ENCODE measurements around the gene SUSD3.

Gene SUSD3

DNA sequence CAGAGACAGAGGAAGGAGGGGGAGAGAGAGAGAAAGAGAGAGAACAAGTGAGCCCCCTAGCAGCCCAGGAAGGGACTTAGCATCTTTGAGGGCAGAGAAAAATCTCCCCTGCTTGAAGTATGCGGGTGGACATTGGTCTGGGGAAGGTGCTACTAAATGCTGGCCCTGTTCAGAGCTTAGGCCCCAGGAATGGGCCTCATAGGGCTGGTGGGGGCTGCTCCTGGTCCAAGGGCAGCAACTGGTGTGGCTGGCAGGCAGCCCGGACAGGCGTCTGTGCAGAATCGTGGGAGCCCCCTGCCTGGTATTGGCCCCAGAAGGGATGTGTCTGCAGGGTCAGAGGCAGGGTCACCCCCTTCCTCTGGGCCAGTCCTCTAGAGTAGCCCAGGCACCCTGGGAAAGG, 47.8 kb upstream of the SUSD3 start:
- no peak overlapping the region for H3K27ac ChIP-seq (replicated peaks)
- TF ChIP-seq POLR2AphosphoS5 (IDR thresholded peaks at IDR 0.05; ENCODE audit: low read depth) = no peak
- TF ChIP-seq SPI1 (IDR thresholded peaks at IDR 0.05; ENCODE audit: borderline replicate concordance, low read depth) = no peak
- TF ChIP-seq, protein P1, sequence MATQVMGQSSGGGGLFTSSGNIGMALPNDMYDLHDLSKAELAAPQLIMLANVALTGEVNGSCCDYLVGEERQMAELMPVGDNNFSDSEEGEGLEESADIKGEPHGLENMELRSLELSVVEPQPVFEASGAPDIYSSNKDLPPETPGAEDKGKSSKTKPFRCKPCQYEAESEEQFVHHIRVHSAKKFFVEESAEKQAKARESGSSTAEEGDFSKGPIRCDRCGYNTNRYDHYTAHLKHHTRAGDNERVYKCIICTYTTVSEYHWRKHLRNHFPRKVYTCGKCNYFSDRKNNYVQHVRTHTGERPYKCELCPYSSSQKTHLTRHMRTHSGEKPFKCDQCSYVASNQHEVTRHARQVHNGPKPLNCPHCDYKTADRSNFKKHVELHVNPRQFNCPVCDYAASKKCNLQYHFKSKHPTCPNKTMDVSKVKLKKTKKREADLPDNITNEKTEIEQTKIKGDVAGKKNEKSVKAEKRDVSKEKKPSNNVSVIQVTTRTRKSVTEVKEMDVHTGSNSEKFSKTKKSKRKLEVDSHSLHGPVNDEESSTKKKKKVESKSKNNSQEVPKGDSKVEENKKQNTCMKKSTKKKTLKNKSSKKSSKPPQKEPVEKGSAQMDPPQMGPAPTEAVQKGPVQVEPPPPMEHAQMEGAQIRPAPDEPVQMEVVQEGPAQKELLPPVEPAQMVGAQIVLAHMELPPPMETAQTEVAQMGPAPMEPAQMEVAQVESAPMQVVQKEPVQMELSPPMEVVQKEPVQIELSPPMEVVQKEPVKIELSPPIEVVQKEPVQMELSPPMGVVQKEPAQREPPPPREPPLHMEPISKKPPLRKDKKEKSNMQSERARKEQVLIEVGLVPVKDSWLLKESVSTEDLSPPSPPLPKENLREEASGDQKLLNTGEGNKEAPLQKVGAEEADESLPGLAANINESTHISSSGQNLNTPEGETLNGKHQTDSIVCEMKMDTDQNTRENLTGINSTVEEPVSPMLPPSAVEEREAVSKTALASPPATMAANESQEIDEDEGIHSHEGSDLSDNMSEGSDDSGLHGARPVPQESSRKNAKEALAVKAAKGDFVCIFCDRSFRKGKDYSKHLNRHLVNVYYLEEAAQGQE (IDR thresholded peaks at IDR 0.05; ENCODE audit: insufficient replicate concordance, low read depth) = no peak
- no peak for TF ChIP-seq GABPA (IDR thresholded peaks at IDR 0.05; ENCODE audit: low read depth)
- TF ChIP-seq, protein P2, sequence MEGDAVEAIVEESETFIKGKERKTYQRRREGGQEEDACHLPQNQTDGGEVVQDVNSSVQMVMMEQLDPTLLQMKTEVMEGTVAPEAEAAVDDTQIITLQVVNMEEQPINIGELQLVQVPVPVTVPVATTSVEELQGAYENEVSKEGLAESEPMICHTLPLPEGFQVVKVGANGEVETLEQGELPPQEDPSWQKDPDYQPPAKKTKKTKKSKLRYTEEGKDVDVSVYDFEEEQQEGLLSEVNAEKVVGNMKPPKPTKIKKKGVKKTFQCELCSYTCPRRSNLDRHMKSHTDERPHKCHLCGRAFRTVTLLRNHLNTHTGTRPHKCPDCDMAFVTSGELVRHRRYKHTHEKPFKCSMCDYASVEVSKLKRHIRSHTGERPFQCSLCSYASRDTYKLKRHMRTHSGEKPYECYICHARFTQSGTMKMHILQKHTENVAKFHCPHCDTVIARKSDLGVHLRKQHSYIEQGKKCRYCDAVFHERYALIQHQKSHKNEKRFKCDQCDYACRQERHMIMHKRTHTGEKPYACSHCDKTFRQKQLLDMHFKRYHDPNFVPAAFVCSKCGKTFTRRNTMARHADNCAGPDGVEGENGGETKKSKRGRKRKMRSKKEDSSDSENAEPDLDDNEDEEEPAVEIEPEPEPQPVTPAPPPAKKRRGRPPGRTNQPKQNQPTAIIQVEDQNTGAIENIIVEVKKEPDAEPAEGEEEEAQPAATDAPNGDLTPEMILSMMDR (IDR thresholded peaks at IDR 0.05; ENCODE audit: insufficient read depth, low read length) = no peak
- no peak for DNase-seq (ENCODE audit: low read depth in 1 of 2, low spot score in 1 of 2)
- no peaks in the 10 kb centered on the region for H3K27me3 ChIP-seq (ENCODE audit: insufficient read depth, poor library complexity, severe bottlenecking)
- H3K4me3 ChIP-seq (replicated peaks; ENCODE audit: insufficient read depth, low read length) = no peak overlapping the region

DNA sequence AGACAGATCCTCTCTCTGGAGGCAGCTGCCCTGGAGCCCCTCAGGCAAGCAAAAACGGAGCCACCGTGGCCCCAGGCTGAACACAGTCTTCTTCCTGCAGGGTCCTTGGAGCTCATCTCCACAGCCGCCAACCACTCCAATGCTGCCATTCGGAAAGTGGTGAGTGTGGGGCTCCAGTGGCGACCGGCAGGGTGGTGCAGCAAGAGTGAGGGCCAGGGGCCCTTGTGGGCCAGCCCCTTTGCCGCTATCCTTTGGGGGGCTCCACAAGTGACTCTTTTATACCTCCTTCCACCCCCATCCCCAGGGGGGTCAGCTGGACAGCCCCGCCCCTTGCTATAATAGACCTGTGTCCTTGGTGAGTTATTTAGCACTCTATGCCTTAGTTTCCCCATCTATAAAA, 47.4 kb upstream of the SUSD3 start:
- no peak overlapping the region for H3K4me3 ChIP-seq (replicated peaks; ENCODE audit: insufficient read depth, low read length)
- TF ChIP-seq GABPA (IDR thresholded peaks at IDR 0.05; ENCODE audit: low read depth) = no peak
- TF ChIP-seq, protein P1 (IDR thresholded peaks at IDR 0.05; ENCODE audit: insufficient replicate concordance, low read depth) = no peak
- TF ChIP-seq, protein P2 (IDR thresholded peaks at IDR 0.05; ENCODE audit: insufficient read depth, low read length) = no peak
- TF ChIP-seq POLR2AphosphoS5 (IDR thresholded peaks at IDR 0.05; ENCODE audit: low read depth) = no peak
- no peak for TF ChIP-seq SPI1 (IDR thresholded peaks at IDR 0.05; ENCODE audit: borderline replicate concordance, low read depth)
- H3K27ac ChIP-seq (replicated peaks) = no peak overlapping the region
- no peaks in the 10 kb centered on the region for H3K27me3 ChIP-seq (ENCODE audit: insufficient read depth, poor library complexity, severe bottlenecking)
- no peak for DNase-seq (ENCODE audit: low read depth in 1 of 2, low spot score in 1 of 2)

DNA sequence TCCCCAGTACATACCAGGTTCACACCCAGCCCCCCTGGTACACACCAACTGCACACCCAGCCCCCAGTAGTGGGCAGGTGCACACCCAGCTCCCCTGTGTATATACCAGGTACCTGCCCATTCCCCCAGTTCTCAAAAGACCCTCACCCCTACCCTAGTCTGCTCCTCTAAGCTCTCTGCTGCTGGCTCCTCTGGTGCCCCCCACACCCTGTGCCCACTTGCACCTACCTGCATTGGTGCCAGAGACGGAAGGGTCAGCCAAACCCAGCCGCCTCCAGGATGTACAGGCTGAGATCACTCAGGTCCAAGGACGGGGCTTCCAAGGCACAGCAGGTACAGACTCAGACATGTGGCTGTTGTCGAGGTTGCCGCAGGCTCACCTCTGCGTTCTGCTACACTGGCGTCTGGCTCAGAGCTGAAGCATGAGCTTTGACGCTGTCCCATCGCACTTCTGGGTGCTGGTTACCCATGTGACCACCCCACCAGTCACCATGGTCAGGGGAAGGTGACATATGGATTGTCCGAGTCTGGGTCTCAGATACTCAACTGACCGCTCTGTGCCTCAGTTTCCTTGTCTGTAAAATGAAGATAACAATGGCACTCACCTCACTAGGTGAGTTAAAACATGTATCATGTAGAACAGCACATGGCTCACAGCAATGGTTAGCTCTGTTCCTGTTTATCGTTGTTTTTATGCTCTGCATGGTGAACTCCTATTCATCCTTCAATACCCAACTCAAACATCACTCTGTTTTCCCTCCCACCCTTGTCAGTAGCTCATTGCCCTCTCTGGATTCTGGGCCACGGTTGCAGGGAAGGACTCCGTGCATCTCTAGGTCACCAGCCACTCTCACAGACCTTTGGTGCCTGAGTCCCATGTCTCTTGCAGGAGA, 45.3 kb upstream of the SUSD3 start:
- no peak for TF ChIP-seq GABPA (IDR thresholded peaks at IDR 0.05; ENCODE audit: low read depth)
- TF ChIP-seq POLR2AphosphoS5 (IDR thresholded peaks at IDR 0.05; ENCODE audit: low read depth) = no peak
- TF ChIP-seq SPI1 (IDR thresholded peaks at IDR 0.05; ENCODE audit: borderline replicate concordance, low read depth) = no peak
- TF ChIP-seq, protein P1 (IDR thresholded peaks at IDR 0.05; ENCODE audit: insufficient replicate concordance, low read depth) = no peak
- TF ChIP-seq, protein P2 (IDR thresholded peaks at IDR 0.05; ENCODE audit: insufficient read depth, low read length) = no peak
- DNase-seq (ENCODE audit: low read depth in 1 of 2, low spot score in 1 of 2) = no peak

More for the DNA sequence above, 45.3 kb upstream of the SUSD3 start:
- H3K27me3 ChIP-seq (ENCODE audit: insufficient read depth, poor library complexity, severe bottlenecking) = no peaks in the 10 kb centered on the region
- no peak overlapping the region for H3K4me3 ChIP-seq (replicated peaks; ENCODE audit: insufficient read depth, low read length)
- H3K27ac ChIP-seq (replicated peaks) = no peak overlapping the region

Data from HL-60 (cell line).